GM21717 (cell line): Measurements from ENCODE around the gene C10orf120.

Experiments
- ATAC-seq: cut with Tn5 transposase; IDR thresholded peaks from one replicate; pipeline ENCODE4 v1.9.1; 2021; ENCODE audit warnings: mild to moderate bottlenecking, moderate library complexity; ENCODE audit not compliant: unreplicated experiment

The C10orf120 gene

GRCh38 chr10:122703483-122704448 is 4.1 kb upstream of the C10orf120 start:
- peak; percentile 55 for ATAC-seq

- no peak for ATAC-seq
Measured at GRCh38 chr10:122702275-122702674, 2.6 kb upstream of the C10orf120 start.

- ATAC-seq: no peak
Measured at GRCh38 chr10:122701652-122702051, 2.0 kb upstream of the C10orf120 start.

- no peak for ATAC-seq
Measured at GRCh38 chr10:122696687-122697086, 3.0 kb downstream of the C10orf120 start.

- ATAC-seq: no peak
Measured at GRCh38 chr10:122692744-122693143, 6.9 kb downstream of the C10orf120 start.

GRCh38 chr10:122689146-122689820 is 10.4 kb downstream of the C10orf120 start:
- ATAC-seq: no peak

GRCh38 chr10:122688293-122688989 is 11.2 kb downstream of the C10orf120 start:
- no peak for ATAC-seq

GRCh38 chr10:122682522-122682921 is 17.1 kb downstream of the C10orf120 start:
- no peak for ATAC-seq

GRCh38 chr10:122678266-122678665 is 21.4 kb downstream of the C10orf120 start:
- ATAC-seq: no peak

GRCh38 chr10:122675278-122675677 is 24.4 kb downstream of the C10orf120 start:
- ATAC-seq: no peak

- ATAC-seq: no peak
Measured at GRCh38 chr10:122674781-122675180, 24.9 kb downstream of the C10orf120 start.

- no peak for ATAC-seq
Measured at GRCh38 chr10:122673731-122674130, 25.9 kb downstream of the C10orf120 start.

- ATAC-seq: no peak
Measured at GRCh38 chr10:122673269-122673668, 26.4 kb downstream of the C10orf120 start.

GRCh38 chr10:122672655-122673054 is 27.0 kb downstream of the C10orf120 start:
- no peak for ATAC-seq

- ATAC-seq: no peak
Measured at GRCh38 chr10:122671355-122671754, 28.3 kb downstream of the C10orf120 start.

GRCh38 chr10:122669842-122670241 is 29.8 kb downstream of the C10orf120 start:
- ATAC-seq: no peak

GRCh38 chr10:122669045-122669444 is 30.6 kb downstream of the C10orf120 start:
- ATAC-seq: no peak

- ATAC-seq: no peak
Measured at GRCh38 chr10:122665946-122666345, 33.7 kb downstream of the C10orf120 start.

GRCh38 chr10:122665329-122665860 is 34.3 kb downstream of the C10orf120 start:
- no peak for ATAC-seq

- ATAC-seq: no peak
Measured at GRCh38 chr10:122664501-122664900, 35.1 kb downstream of the C10orf120 start.

GRCh38 chr10:122663516-122664130 is 36.0 kb downstream of the C10orf120 start:
- no peak for ATAC-seq
